HepG2 (cell line): ENCODE measurements around the gene C14orf93.
A peak's percentile ranks its signal among the peaks of the same experiment; 100 is the strongest.

ENCODE experiments used
- KLF16 ChIP-seq, 2 experiments: sonication (generic) in 1 of 2; formaldehyde crosslinking in 1 of 2; IDR thresholded peaks; 2 replicates each; pipeline versions ENCODE4 v1.6.1 to v1.8.0; 2016 to 2023; ENCODE audit warnings: missing genetic modification reagents in 2 of 2, missing compliant biosample characterization in 1 of 2
- MAX ChIP-seq: IDR thresholded peaks from 2 replicates; pipeline ENCODE4 v1.6.1; 2012; ENCODE audit warnings: inconsistent platforms
- MYNN ChIP-seq: sonication (generic); formaldehyde crosslinking; IDR thresholded peaks from 2 replicates; pipeline ENCODE4 v1.4.0; 2020; ENCODE audit warnings: mild to moderate bottlenecking, low read depth, missing genetic modification reagents
- POLR2AphosphoS5 ChIP-seq: IDR thresholded peaks from 2 replicates; pipeline ENCODE4 v1.6.1; 2012; ENCODE audit warnings: low read depth, low read length
- RFX3 ChIP-seq: IDR thresholded peaks from 2 replicates; pipeline ENCODE4 v1.6.1; 2016; ENCODE audit warnings: missing biosample characterization, missing genetic modification reagents
- RXRA ChIP-seq: sonication (generic); formaldehyde crosslinking; IDR thresholded peaks from 2 replicates; pipeline ENCODE4 v1.5.1; 2020; ENCODE audit warnings: missing genetic modification reagents
- TARDBP ChIP-seq: sonication (generic); formaldehyde crosslinking; IDR thresholded peaks from 2 replicates; pipeline ENCODE4 v1.8.0; 2022; ENCODE audit warnings: mild to moderate bottlenecking, missing genetic modification reagents
- ZBTB4 ChIP-seq: sonication (generic); formaldehyde crosslinking; IDR thresholded peaks from 2 replicates; pipeline ENCODE4 v1.4.0; 2020; ENCODE audit warnings: missing genetic modification reagents, mild to moderate bottlenecking, borderline replicate concordance
- ZNF350 ChIP-seq: sonication (generic); formaldehyde crosslinking; IDR thresholded peaks from 2 replicates; pipeline ENCODE4 v1.4.0; 2020; ENCODE audit warnings: mild to moderate bottlenecking, low read depth, missing genetic modification reagents, borderline replicate concordance
- TF ChIP-seq, protein P1 (sequence below): sonication (generic); formaldehyde crosslinking; IDR thresholded peaks from 2 replicates; pipeline ENCODE4 v1.4.0; 2020; ENCODE audit warnings: missing genetic modification reagents, borderline replicate concordance
- TF ChIP-seq, protein P2 (sequence below): sonication (generic); formaldehyde crosslinking; IDR thresholded peaks from 2 replicates; pipeline ENCODE4 v1.5.0; 2020; ENCODE audit warnings: mild to moderate bottlenecking, missing genetic modification reagents

DNA sequence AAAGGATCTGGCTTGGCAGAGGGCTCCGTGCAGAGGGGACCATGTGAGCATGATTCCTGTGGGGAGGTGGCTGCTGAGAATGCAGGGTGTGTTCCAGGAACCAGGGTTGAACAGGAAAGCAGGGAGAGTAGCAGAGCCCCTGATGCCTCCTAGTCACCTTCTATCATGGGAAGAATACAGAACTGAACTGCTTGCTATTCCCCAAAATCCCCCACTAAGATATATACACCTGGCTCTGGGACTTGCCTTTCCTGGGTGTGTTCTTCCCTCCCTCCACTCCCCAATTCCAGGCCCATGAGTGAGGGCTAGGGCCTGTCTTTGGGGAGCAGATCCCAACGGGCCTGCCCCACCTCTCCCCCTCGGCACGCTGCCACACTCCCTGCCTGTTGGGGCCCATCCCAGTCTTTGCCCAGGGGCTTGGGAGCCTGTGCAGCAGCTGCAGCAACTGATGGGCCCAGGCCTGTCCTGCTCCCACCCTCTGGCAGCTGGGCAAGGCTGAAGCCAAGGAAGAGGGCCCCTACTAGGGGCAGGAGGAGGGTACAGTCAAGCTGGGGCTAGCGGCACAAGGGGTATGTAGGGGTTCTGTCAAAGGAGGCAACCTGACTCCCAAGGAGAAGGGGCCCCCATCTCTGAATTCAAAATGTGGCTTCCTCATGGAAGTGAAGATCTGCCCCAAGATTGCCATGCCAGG is 30.8 kb downstream of the C14orf93 start:
- TF ChIP-seq ZNF350 (CRISPR knock-in tag) (no peak; the same call in none of the 2 replicates), RXRA (CRISPR knock-in tag) (peak; percentile 36; the same call in 1 of the 2 replicates), POLR2AphosphoS5 (no peak), KLF16 (CRISPR knock-in tag; IDR thresholded peaks at IDR 0.05) (no peak; a peak in 1 of 4 replicates), TARDBP (CRISPR knock-in tag) (no peak), MYNN (CRISPR knock-in tag) (peak; percentile 60; the same call in 1 of the 2 replicates), ZBTB4 (CRISPR knock-in tag) (0 out of 2 replicates have a peak, but pooled peaks have one; percentile 32), RFX3 (CRISPR knock-in tag) (no peak), MAX (no peak)
- TF ChIP-seq, protein P1, sequence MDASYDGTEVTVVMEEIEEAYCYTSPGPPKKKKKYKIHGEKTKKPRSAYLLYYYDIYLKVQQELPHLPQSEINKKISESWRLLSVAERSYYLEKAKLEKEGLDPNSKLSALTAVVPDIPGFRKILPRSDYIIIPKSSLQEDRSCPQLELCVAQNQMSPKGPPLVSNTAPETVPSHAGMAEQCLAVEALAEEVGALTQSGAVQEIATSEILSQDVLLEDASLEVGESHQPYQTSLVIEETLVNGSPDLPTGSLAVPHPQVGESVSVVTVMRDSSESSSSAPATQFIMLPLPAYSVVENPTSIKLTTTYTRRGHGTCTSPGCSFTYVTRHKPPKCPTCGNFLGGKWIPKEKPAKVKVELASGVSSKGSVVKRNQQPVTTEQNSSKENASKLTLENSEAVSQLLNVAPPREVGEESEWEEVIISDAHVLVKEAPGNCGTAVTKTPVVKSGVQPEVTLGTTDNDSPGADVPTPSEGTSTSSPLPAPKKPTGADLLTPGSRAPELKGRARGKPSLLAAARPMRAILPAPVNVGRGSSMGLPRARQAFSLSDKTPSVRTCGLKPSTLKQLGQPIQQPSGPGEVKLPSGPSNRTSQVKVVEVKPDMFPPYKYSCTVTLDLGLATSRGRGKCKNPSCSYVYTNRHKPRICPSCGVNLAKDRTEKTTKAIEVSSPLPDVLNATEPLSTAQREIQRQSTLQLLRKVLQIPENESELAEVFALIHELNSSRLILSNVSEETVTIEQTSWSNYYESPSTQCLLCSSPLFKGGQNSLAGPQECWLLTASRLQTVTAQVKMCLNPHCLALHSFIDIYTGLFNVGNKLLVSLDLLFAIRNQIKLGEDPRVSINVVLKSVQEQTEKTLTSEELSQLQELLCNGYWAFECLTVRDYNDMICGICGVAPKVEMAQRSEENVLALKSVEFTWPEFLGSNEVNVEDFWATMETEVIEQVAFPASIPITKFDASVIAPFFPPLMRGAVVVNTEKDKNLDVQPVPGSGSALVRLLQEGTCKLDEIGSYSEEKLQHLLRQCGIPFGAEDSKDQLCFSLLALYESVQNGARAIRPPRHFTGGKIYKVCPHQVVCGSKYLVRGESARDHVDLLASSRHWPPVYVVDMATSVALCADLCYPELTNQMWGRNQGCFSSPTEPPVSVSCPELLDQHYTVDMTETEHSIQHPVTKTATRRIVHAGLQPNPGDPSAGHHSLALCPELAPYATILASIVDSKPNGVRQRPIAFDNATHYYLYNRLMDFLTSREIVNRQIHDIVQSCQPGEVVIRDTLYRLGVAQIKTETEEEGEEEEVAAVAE (CRISPR knock-in tag), result peak; percentile 58; the same call in 1 of the 2 replicates
- TF ChIP-seq, protein P2, sequence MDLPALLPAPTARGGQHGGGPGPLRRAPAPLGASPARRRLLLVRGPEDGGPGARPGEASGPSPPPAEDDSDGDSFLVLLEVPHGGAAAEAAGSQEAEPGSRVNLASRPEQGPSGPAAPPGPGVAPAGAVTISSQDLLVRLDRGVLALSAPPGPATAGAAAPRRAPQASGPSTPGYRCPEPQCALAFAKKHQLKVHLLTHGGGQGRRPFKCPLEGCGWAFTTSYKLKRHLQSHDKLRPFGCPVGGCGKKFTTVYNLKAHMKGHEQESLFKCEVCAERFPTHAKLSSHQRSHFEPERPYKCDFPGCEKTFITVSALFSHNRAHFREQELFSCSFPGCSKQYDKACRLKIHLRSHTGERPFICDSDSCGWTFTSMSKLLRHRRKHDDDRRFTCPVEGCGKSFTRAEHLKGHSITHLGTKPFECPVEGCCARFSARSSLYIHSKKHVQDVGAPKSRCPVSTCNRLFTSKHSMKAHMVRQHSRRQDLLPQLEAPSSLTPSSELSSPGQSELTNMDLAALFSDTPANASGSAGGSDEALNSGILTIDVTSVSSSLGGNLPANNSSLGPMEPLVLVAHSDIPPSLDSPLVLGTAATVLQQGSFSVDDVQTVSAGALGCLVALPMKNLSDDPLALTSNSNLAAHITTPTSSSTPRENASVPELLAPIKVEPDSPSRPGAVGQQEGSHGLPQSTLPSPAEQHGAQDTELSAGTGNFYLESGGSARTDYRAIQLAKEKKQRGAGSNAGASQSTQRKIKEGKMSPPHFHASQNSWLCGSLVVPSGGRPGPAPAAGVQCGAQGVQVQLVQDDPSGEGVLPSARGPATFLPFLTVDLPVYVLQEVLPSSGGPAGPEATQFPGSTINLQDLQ (CRISPR knock-in tag), result no peak
